ENCODE measurements around the gene DENND5A. TPM values are rescaled to one million over a fixed set of nuclear protein-coding genes. Genes with fewer than 3 reads are reported as not detected.

DENND5A gene
- total RNA-seq, 1 experiment from 2014 or later: 136 TPM

GRCh38 chr11:9172389-9172788 is 92.8 kb downstream of the DENND5A start:
- CTCF ChIA-PET: interaction anchor here (0.7 kb wide), 1 partner anchor 157 kb away, joined by 5 read pairs; no protein-coding TSS in a partner anchor

GRCh38 chr11:9170450-9170849 is 94.7 kb downstream of the DENND5A start:
- ChIA-PET CTCF (interaction anchor here (0.5 to 0.7 kb wide), 3 partner anchors 82 to 354 kb away, joined by 3 to 6 read pairs (median 4); no protein-coding TSS in a partner anchor), POLR2A (interaction anchor here (0.6 to 0.7 kb wide), 2 partner anchors 12 to 847 kb away, joined by 3 read pairs; no protein-coding TSS in a partner anchor)
- H3K27ac ChIP-seq (ENCODE audit: low read length): no peak overlapping the region
- ATAC-seq: no peak
- H3K4me3 ChIP-seq (ENCODE audit: low read depth in 2 of 2, low read length in 2 of 2): no peak overlapping the region
- no peaks in the 10 kb centered on the region for H3K27me3 ChIP-seq (ENCODE audit: control insufficient read depth, insufficient read depth, low read length)
- peaks cover 9% of the 10 kb centered on the region for H3K36me3 ChIP-seq (ENCODE audit: control insufficient read depth, insufficient read depth, low read length)
- H3K9me3 ChIP-seq (ENCODE audit: control insufficient read depth, insufficient read depth, low read depth, low read length): no peaks in the 10 kb centered on the region
- no peak for TF ChIP-seq SIN3A (IDR thresholded peaks at IDR 0.05; ENCODE audit: borderline replicate concordance, insufficient read depth, low read depth, low read length)
- TF ChIP-seq CTCF (IDR thresholded peaks at IDR 0.05): no peak
- no peak for TF ChIP-seq POLR2AphosphoS5 (IDR thresholded peaks at IDR 0.05; ENCODE audit: low read depth, low read length)
- no peak for TF ChIP-seq TCF7L2 (IDR thresholded peaks at IDR 0.05; ENCODE audit: low read depth, low read length)
- no peak for TF ChIP-seq REST (IDR thresholded peaks at IDR 0.05; ENCODE audit: insufficient read depth in 1 of 2, low read depth in 2 of 2, low read length in 1 of 2)
- in situ Hi-C loops (cut with HindIII; ENCODE audit: low pct_unique_long_range_greater_than_20kb, low sequenced_read_pairs): no loop called here
- H3K4me1 ChIP-seq (ENCODE audit: control insufficient read depth, insufficient read depth, low read length): no peaks in the 10 kb centered on the region
- no TSS peak for BruUV-seq (replicated peaks)
- intact Hi-C loops (cut with micrococcal nuclease; ENCODE audit: unreplicated experiment): loop anchor here (10.0 kb wide), 1 partner anchor 214 kb away; the partner anchor contains the start of gene IPO7
- no peak for DNase-seq (ENCODE audit: low read depth, low spot score)

More at GRCh38 chr11:9172389-9172788, 92.8 kb downstream of the DENND5A start:
- Histone ChIP-seq H3K4me3 (ENCODE audit: low read depth in 2 of 2, low read length in 2 of 2) (no peak overlapping the region), H3K27ac (ENCODE audit: low read length) (no peak overlapping the region), H3K4me1 (ENCODE audit: control insufficient read depth, insufficient read depth, low read length) (no peaks in the 10 kb centered on the region), H3K27me3 (ENCODE audit: control insufficient read depth, insufficient read depth, low read length) (no peaks in the 10 kb centered on the region), H3K9me3 (ENCODE audit: control insufficient read depth, insufficient read depth, low read depth, low read length) (no peaks in the 10 kb centered on the region), H3K36me3 (ENCODE audit: control insufficient read depth, insufficient read depth, low read length) (peaks cover 19% of the 10 kb centered on the region)
- BruUV-seq (replicated peaks): TSS peak; percentile 2
- ATAC-seq (no peak), DNase-seq (ENCODE audit: low read depth, low spot score) (no peak)
- no peak for TF ChIP-seq CTCF (IDR thresholded peaks at IDR 0.05)
- TF ChIP-seq REST (IDR thresholded peaks at IDR 0.05; ENCODE audit: insufficient read depth in 1 of 2, low read depth in 2 of 2, low read length in 1 of 2): no peak
- TF ChIP-seq SIN3A (IDR thresholded peaks at IDR 0.05; ENCODE audit: borderline replicate concordance, insufficient read depth, low read depth, low read length): no peak
- no peak for TF ChIP-seq TCF7L2 (IDR thresholded peaks at IDR 0.05; ENCODE audit: low read depth, low read length)
- no peak for TF ChIP-seq POLR2AphosphoS5 (IDR thresholded peaks at IDR 0.05; ENCODE audit: low read depth, low read length)
- POLR2A ChIA-PET: no interaction called here
- in situ Hi-C loops (cut with HindIII; ENCODE audit: low pct_unique_long_range_greater_than_20kb, low sequenced_read_pairs) (no loop called here), intact Hi-C loops (cut with micrococcal nuclease; ENCODE audit: unreplicated experiment) (loop anchor here (10.0 kb wide), 1 partner anchor 212 kb away; the partner anchor contains the start of gene IPO7)

Data from Panc1 (cell line).